ENCODE results near the gene SURF2. TPM values are rescaled to one million over a fixed set of nuclear protein-coding genes. Genes with fewer than 3 reads are reported as not detected.
A peak's percentile ranks its signal among the peaks of the same experiment; 100 is the strongest.

The SURF2 gene
- total RNA-seq, 6 experiments from 2014 or later = 6.3 to 16.9 (median 8.2) TPM

- ATAC-seq (no peak), DNase-seq (no peak)
- WGBS (ENCODE audit: insufficient coverage, low coverage, low lambda C conversion rate, missing lambda C conversion rate) = no CpG with 5 or more reads among the region's 12 CpGs
- Histone ChIP-seq H3K4me3 (no peak overlapping the region), H3K4me1 (no peaks in the 10 kb centered on the region), H3K36me3 (no peaks in the 10 kb centered on the region), H3K27ac (no peak overlapping the region), H3K27me3 (no peaks in the 10 kb centered on the region), H3K9me3 (no peaks in the 10 kb centered on the region)
- intact Hi-C loops (cut with DNase I) = loop anchor here (5.0 to 10.0 kb wide), 3 partner anchors 45 to 213 kb away; partner anchors contain the start of genes SURF1 (in 1 of the 2) and SURF2 (in 1 of the 2)
- no peak for TF ChIP-seq POLR2A (IDR thresholded peaks at IDR 0.05)
- TF ChIP-seq, protein P1, sequence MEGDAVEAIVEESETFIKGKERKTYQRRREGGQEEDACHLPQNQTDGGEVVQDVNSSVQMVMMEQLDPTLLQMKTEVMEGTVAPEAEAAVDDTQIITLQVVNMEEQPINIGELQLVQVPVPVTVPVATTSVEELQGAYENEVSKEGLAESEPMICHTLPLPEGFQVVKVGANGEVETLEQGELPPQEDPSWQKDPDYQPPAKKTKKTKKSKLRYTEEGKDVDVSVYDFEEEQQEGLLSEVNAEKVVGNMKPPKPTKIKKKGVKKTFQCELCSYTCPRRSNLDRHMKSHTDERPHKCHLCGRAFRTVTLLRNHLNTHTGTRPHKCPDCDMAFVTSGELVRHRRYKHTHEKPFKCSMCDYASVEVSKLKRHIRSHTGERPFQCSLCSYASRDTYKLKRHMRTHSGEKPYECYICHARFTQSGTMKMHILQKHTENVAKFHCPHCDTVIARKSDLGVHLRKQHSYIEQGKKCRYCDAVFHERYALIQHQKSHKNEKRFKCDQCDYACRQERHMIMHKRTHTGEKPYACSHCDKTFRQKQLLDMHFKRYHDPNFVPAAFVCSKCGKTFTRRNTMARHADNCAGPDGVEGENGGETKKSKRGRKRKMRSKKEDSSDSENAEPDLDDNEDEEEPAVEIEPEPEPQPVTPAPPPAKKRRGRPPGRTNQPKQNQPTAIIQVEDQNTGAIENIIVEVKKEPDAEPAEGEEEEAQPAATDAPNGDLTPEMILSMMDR (IDR thresholded peaks at IDR 0.05) = no peak
Measured at GRCh38 chr9:133400292-133400691, 43.9 kb downstream of the SURF2 start.

- DNase-seq (no peak), ATAC-seq (no peak)
- H3K27ac ChIP-seq = no peak overlapping the region
- TF ChIP-seq, protein P1 (IDR thresholded peaks at IDR 0.05) = no peak
- TF ChIP-seq POLR2A (IDR thresholded peaks at IDR 0.05) = no peak
- intact Hi-C loops (cut with DNase I) = loop anchor here (5.0 to 10.0 kb wide), 3 partner anchors 47 to 214 kb away; partner anchors contain the start of genes SURF1 (in 1 of the 2) and SURF2 (in 1 of the 2)
- peaks cover 2 to 9% (median 3%) of the 10 kb centered on the region in 4 donors for H3K36me3 ChIP-seq
- H3K9me3 ChIP-seq = no peaks in the 10 kb centered on the region
- no peaks in the 10 kb centered on the region for H3K27me3 ChIP-seq
- peaks cover 0 to 9% (median 2%) of the 10 kb centered on the region in 4 donors for H3K4me1 ChIP-seq
- WGBS (ENCODE audit: insufficient coverage, low coverage, low lambda C conversion rate, missing lambda C conversion rate) = 83% methylated on average over 1 of the region's 6 CpGs
- H3K4me3 ChIP-seq = no peak overlapping the region
Measured at GRCh38 chr9:133401588-133401987, 45.2 kb downstream of the SURF2 start.

DNA sequence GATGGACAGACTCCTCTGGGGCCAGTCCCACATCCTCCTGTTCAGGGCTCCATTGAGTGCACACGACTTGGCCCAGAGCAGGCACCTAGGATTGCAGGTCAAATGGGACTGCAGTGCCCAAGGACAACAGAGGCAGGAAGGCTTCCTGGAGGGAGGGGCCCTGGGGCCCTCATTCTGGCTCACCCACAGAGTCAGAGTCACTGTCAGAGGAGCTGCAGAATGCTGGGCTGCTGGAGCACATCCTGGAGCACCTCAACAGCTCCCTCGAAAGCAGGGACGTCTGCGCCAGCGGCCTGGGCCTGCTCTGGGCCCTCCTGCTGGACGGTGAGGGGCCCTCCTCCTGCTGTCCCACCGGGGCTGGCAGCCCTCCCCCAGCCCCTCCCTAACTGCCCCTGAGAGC, 46.3 kb downstream of the SURF2 start:
- Histone ChIP-seq H3K9me3 (no peaks in the 10 kb centered on the region), H3K4me1 (peaks cover 0 to 9% (median 2%) of the 10 kb centered on the region in 4 donors), H3K4me3 (no peak overlapping the region), H3K36me3 (peaks cover 3 to 16% (median 8%) of the 10 kb centered on the region in 4 donors), H3K27ac (no peak overlapping the region), H3K27me3 (no peaks in the 10 kb centered on the region)
- ATAC-seq (no peak), DNase-seq (no peak)
- WGBS (ENCODE audit: insufficient coverage, low coverage, low lambda C conversion rate, missing lambda C conversion rate) = no CpG with 5 or more reads among the region's 7 CpGs
- TF ChIP-seq, protein P1 (IDR thresholded peaks at IDR 0.05) = no peak
- TF ChIP-seq POLR2A (IDR thresholded peaks at IDR 0.05) = no peak
- intact Hi-C loops (cut with DNase I) = loop anchor here (5.0 to 10.0 kb wide), 3 partner anchors 48 to 215 kb away; partner anchors contain the start of genes SURF1 (in 1 of the 2) and SURF2 (in 1 of the 2)

DNA sequence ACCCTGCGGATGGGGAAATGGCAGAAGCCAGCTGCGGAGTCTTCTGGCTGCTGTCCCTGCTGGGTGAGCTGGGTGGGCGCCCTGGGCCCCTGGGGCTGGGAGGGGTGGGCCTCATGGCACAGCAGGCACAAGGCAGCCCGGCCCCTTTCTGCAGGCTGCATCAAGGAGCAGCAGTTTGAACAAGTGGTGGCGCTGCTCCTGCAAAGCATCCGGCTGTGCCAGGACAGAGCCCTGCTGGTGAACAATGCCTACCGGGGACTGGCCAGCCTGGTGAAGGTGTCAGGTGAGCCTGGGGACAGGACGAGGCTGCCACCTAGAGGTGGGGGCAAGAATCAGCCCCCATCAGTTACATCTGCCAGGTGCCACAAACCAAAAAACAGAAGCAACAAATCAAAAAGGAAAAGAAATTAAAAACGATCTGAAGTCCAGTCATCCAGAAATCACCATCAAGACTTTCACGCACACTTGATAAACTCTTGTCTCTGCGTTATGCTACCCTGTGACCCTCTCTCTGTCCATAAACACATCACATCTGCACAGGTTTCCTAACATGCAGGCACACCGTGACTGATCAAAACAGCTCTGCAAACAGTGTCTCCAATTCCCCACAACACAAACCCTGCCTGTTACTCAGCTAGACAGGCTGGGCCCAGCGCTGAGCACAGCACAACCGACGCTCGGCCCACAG, 47.6 kb downstream of the SURF2 start:
- 39% methylated on average over 9 of the region's 16 CpGs for WGBS (ENCODE audit: insufficient coverage, low coverage, low lambda C conversion rate, missing lambda C conversion rate)
- Histone ChIP-seq H3K9me3 (no peaks in the 10 kb centered on the region), H3K36me3 (peaks cover 3 to 25% (median 9%) of the 10 kb centered on the region in 4 donors), H3K27ac (no peak overlapping the region), H3K4me3 (no peak overlapping the region), H3K27me3 (no peaks in the 10 kb centered on the region), H3K4me1 (peaks cover 0 to 9% (median 2%) of the 10 kb centered on the region in 4 donors)
- DNase-seq (peak in 1 of 3 donors; percentile 64), ATAC-seq (peak; percentile 65 to 73 (median 70))
- intact Hi-C loops (cut with DNase I) = loop anchor here (5.0 to 10.0 kb wide), 3 partner anchors 49 to 217 kb away; partner anchors contain the start of genes SURF1 (in 1 of the 2) and SURF2 (in 1 of the 2)
- TF ChIP-seq, protein P1 (IDR thresholded peaks at IDR 0.05) = peak; percentile 64 to 80 (median 73)
- no peak for TF ChIP-seq POLR2A (IDR thresholded peaks at IDR 0.05)

Data from right lobe of liver (tissue), 6 donors.